Embryonic facial prominence (tissue), 1 donor: ENCODE measurements around the gene RAP1GAP2.
"Not testable (repeated sequence)": the region's sequence is repeated elsewhere in the genome, so short reads cannot be mapped to it uniquely, and the experiment has no call there.

Experiments
- DNase-seq: peaks from one replicate; pipeline ENCODE4 v3.0.0-alpha.2; 2016; ENCODE audit errors: extremely low spot score

The RAP1GAP2 gene

GRCh38 chr17:2883544-2884213 is 87.4 kb downstream of the RAP1GAP2 start:
- no peak for DNase-seq

GRCh38 chr17:2885733-2886132 is 89.5 kb downstream of the RAP1GAP2 start:
- DNase-seq, result no peak

DNA sequence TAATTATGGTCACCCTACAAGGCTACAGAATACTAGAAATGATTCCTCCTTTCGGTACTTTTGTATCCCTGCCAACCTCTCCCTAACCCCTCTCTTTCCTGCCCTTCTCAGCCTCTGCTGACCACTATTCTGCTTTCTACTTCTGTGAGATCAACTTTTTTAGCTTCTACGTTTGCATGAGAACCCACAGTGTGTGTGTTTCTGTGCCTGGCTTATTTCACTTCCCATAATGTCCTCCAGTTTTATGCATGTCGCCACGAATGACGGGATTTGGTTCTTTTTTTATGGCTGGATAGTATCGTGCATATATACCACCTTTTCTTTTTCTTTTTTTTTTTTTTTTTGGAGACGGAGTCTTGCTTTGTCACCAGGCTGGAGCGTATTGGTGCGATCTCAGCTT is 92.1 kb downstream of the RAP1GAP2 start:
- no peak for DNase-seq

GRCh38 chr17:2889256-2889655 is 93.0 kb downstream of the RAP1GAP2 start:
- no peak for DNase-seq

DNA sequence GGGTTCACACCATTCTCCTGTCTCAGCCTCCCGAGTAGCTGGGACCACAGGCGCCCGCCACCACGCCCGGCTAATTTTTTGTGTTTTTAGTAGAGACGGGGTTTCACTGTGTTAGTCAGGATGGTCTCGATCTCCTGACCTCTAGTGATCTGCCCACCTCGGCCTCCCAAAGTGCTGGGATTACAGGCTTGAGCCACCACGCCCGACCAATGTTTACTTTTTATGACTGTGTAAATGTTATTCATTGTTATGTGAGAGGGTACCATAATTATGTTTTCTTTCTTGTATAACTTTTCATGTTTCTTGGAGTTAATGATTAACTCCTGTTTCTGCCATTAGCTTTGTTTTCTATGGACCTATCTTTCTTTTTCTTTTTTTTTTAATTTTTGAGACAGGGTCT is 94.5 kb downstream of the RAP1GAP2 start:
- not testable (repeated sequence) for DNase-seq

- DNase-seq, result no peak
Measured at GRCh38 chr17:2892305-2892971, 96.2 kb downstream of the RAP1GAP2 start.

DNA sequence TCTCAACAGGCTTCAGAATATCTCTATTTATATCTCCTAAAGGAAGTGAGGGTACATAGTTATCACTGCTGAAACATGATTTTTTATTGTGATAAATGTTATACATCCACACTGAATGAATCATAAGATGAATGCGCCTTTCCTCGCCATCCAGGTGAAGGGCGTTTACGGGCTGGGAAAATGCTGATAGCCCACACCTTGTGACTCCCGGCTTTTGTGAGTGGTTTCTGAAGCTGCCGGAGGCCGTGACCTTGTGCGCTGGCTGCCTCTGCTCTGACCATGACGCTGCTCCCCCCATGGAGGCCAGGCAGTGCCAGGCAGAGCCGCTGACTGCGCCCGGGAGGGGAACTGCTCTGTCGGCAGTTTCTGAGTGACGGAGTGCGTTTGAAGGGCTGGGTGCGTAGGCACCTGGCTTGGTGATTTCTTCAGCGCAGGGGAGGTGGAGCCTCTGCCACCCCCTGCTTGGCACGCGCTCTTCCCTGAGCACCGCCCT is 97.2 kb downstream of the RAP1GAP2 start:
- no peak for DNase-seq

DNA sequence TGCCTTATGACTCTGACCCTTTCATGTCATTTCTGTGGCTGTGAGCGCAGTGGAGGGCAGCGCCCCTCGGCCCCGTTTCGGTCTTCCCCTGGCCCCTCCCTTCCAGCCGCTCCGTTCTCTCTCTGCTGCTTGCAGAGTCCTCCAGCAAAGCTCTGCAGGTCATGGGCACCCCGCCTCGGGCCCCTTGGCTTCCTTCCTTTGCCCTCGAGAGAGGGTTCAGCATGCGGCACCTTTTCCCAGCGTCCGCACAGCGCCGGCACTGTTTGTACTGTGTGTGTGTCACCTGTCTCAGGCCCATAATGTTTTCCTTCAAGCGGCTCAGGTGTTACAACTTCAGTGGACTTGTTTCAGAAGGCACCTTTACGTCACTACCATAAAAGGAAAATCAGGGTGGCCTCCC is 98.5 kb downstream of the RAP1GAP2 start:
- DNase-seq, result no peak

- DNase-seq, result no peak
Measured at GRCh38 chr17:2897605-2898004, 101.4 kb downstream of the RAP1GAP2 start.

DNA sequence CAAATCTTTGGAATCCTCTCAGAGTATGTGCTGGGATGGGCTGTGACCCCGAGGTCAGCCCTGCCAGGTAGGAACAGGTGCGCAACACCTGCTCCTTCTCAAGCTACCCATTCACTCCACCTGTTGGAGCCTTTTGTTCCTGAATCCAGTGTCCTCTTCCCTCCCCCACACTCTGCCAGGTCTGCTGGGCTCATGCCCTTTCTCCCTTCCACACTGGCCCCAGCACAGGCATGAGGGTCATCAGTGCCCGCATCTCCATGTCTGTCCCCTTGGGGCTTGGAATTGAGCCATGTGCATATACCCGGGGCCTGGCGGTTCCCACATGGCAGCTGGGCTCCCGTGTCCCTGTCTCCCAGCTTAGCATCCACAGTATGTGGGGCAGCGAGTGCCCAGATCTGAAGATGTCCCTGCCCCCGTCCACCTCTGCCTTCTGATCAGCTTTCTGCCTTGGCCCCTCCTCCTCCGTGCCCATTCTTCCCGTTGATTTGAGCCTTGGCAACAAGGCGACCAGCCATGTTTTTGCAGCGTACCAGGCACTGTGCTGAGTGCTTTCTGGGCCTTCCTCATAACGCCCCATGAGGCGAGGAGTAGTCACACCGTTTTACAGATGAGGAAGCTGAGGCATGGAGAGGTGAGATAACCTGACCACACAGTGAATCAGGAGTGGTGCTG is 102.2 kb downstream of the RAP1GAP2 start:
- DNase-seq, result no peak

DNA sequence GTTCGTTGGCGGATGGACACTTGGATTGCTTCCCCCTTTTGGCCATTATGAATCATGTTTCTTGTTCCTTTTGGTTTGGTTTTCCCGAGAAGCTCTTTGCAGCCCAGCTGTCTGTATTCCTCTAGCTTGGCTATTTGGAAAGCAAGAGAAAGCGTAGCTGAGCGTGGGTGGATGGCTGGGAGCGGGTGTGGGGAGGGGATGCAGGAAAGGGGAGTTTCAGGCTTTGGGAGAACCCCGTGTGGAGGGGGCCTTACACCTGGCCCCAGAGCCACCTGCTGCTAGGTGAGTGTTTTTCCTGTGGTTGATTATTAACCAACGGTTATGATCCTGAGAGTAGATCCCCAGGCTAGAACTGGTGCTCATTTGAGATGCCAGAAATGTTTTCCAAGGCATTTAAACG is 103.7 kb downstream of the RAP1GAP2 start:
- no peak for DNase-seq

- DNase-seq, result no peak
Measured at GRCh38 chr17:2900842-2901241, 104.6 kb downstream of the RAP1GAP2 start.

GRCh38 chr17:2901582-2901981 is 105.3 kb downstream of the RAP1GAP2 start:
- DNase-seq, result no peak

- no peak for DNase-seq
Measured at GRCh38 chr17:2902546-2902945, 106.3 kb downstream of the RAP1GAP2 start.

DNA sequence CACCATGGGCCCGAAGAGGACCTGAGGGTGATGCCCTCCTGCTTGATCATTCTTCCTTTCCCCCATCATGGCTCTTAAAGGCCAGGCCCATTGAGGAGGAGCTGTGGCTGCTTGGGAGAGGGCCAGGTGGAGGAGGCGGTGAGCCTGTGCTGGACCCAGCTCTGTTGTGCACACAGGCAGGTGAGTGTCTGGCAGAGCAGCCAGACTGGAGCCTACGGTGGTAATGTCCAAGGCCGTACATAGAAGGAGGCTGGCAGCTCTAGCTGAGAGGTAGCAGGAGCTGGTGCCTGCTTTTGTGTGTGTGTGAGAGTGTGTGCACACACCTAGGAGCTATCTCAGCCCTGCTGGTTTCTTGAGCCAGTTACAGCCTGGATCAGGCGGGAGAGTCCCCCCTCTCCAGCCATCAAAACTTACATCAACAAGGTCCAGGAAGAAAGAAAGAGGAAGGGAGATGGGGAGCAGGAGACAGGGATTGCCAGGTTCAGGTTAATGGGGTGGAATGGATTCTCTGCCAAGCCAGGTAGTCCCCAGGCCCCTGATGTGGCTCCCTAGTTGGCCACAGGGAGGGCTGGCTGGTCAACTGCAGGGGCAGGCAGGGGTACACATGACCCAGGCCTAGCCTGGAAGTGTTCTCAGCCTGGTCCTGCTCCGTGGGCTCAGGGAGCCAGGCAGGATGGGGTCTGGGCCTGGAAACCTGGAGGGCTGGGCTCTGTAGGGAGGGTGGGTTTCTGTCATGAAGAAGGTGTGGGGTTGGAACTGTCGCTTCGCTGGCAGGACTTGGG is 107.1 kb downstream of the RAP1GAP2 start:
- no peak for DNase-seq

DNA sequence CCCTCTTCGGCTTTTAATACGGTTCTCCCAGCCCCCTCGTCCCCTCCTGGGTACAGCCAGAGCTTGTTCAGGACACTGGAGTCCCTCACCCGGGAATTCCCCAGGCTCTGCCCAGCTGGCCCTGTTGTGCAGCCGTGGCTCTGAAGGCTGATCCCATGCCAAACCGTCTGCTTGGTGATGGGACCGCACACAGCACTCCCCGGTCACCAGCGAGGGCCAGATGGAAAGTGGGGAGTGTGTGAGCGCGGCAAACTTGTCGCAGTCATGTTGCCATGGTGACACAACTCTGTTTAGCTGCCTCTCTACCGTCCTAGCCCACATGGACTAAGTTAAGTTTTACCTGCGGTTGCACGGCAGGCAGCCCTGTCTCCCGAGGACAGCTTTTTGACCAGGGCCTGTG is 107.9 kb downstream of the RAP1GAP2 start:
- peak; percentile 60 for DNase-seq

DNA sequence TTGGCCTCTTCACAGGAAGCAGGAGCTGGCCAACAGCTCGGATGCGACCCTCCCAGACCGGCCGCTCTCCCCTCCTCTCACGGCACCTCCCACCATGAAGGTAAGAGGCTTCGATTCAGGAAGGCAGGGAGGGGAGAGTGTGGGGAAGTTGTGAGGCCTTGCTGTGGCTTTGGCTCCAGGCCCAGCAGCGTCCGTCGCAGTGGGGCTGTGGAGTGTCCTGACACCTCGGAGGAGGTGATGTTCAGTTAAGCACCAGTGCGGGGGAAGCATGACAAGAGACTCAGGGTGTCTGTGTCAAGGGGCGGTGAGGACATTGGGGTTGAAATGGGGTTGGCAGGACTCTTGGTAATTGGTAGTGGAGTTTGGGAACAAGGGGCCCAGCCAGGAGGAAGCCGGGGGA is 109.0 kb downstream of the RAP1GAP2 start:
- no peak for DNase-seq

DNA sequence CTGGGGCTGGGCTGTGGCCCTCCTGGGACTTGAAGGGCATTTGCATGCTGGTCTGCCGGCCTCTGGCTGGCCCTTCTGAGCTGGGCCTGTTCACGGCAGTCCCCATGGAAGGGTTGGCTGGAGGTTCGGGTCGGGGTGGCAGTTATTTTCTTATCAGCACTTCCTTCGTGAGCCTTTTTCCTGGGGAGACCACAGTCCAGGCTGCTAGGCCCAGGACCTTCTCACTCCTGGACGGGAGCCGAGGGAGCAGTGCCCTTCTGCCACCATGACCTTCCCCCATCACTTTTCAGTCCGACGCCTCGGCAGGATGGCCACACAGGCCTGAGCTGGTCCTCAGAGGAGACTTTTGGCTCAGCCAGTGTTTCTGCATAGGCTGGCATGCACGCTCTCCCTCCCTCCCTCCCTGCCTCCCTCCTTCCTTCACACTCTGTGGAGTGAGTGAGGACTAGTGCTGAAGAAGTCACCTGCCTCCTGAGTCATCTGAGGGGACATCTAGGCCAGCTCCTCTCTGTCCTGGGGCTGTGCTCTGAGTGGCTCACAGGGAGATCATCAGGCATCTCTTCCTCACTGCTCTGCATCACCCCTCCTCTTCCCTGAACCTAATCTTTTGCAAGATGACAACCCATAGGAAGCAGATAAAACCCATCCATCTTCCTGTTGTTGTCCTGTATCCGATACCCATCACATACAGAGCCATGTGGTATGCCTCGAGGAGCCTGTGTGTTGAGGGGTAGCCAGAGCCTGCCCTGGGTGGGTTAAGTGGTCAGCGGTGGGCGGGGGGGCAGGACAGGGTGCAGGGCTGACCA is 109.7 kb downstream of the RAP1GAP2 start:
- no peak for DNase-seq

GRCh38 chr17:2906901-2907300 is 110.7 kb downstream of the RAP1GAP2 start:
- no peak for DNase-seq

DNA sequence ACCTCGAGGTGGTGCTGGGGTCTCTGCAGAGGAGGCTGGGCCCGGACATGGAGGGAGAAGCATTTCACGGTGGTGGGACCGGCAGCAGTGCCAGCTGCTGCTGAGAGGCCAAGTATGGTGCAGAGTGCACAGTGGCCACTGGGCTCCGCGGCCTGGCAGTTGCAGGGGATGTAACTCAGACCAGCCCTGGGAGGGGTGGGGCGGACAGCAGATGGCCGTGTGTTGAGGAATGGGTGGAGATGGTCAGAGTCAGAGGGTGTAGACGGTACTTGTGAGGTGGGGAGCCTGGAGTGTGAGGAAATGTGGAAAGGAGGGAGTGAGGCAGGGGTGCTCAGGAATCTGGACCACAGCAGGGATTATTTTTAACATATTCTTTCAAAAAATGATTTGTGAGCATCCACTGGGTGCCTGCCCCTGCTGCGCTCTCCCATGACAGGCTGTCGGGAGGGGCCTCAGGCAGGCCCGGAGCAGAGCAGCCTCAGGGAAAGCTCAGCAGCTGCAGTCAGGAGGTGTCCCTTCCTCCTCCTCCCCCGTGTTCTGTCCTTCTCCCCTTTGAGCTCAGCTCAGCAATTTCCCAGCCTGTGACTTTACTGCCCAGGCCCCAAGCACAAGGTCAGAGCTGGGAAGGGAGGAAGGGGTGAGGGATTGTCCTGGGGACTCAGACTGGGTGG is 113.1 kb downstream of the RAP1GAP2 start:
- no peak for DNase-seq

DNA sequence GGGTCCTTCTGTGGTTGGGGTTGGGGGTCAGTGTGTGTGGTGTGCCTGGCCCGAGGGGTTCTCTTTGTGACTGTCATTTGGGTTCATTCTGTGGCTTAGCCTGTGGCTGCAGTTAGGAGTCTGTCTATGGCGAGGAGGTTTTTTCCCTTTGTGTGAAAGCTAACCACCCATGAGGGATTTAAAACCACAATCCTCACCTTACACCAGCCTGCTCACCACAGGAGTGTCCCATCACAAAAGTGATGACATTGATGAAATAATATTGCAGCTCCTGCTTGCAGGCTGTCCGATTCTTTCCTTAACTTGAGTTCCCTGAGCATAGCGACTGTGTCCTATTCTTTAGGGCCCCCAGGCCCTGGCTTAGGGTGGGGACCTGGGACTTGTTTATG is 113.6 kb downstream of the RAP1GAP2 start:
- DNase-seq, result no peak
